CD4-positive, CD25-positive, alpha-beta regulatory T cell (primary cell): ENCODE measurements around the gene RPL18A. TPM values are rescaled to one million over a fixed set of nuclear protein-coding genes. Genes with fewer than 3 reads are reported as not detected.
"Not testable (repeated sequence)": the region's sequence is repeated elsewhere in the genome, so short reads cannot be mapped to it uniquely, and the experiment has no call there.

Source experiments
- ATAC-seq, 2 donors: fragments of 150-1000 bp; cut with Tn5 transposase; one replicate each; pipeline ENCODE4 v1.10.0; 2021; ENCODE audit warnings: low read depth in 2 of 2, moderate number of reproducible peaks in 2 of 2, moderate library complexity in 1 of 2
- DNase-seq, 3 donors: peaks; one replicate each; pipeline versions ENCODE4 v3.0.0 to v3.0.0-alpha.2; 2012 to 2022; ENCODE audit warnings: mixed read lengths in 1 of 3
- H3K27ac ChIP-seq: one replicate; pipeline ENCODE4 v1.7.0; 2013; ENCODE audit warnings: mild to moderate bottlenecking, low read length; ENCODE audit not compliant: insufficient read depth, poor library complexity, severe bottlenecking
- H3K27me3 ChIP-seq: one replicate; pipeline ENCODE4 v1.7.0; 2013; ENCODE audit warnings: low read length; ENCODE audit not compliant: control insufficient read depth, insufficient read depth
- H3K36me3 ChIP-seq: one replicate; pipeline ENCODE4 v1.7.0; 2013; ENCODE audit warnings: mild to moderate bottlenecking, low read length, moderate library complexity; ENCODE audit not compliant: control insufficient read depth, insufficient read depth
- H3K4me1 ChIP-seq: 2 replicates; pipeline ENCODE4 v1.7.0; 2013; ENCODE audit warnings: mild to moderate bottlenecking, low read length; ENCODE audit not compliant: insufficient read depth, control insufficient read depth, poor library complexity, severe bottlenecking
- H3K4me3 ChIP-seq: one replicate; pipeline ENCODE4 v1.7.0; 2013; ENCODE audit warnings: low read depth, mild to moderate bottlenecking, low read length, moderate library complexity
- H3K9me3 ChIP-seq, 2 experiments: 1 replicate in 1 of 2; 2 replicates in 1 of 2; pipeline ENCODE4 v1.7.0; 2013; ENCODE audit warnings: low read length in 2 of 2, mild to moderate bottlenecking in 1 of 2, moderate library complexity in 1 of 2; ENCODE audit not compliant: control insufficient read depth in 2 of 2
- H3K27ac Mint-ChIP-seq, 3 donors: one replicate each; pipeline ENCODE4 v1.8.0; 2020 to 2022; ENCODE audit warnings: mild to moderate bottlenecking in 3 of 3, mixed read lengths in 3 of 3, moderate library complexity in 2 of 3
- H3K27me3 Mint-ChIP-seq: one replicate; pipeline ENCODE4 v1.8.0; 2022; ENCODE audit warnings: mild to moderate bottlenecking, mixed read lengths
- H3K36me3 Mint-ChIP-seq: one replicate; pipeline ENCODE4 v1.8.0; 2020; ENCODE audit warnings: mixed read lengths
- H3K4me1 Mint-ChIP-seq, 4 donors: one replicate each; pipeline ENCODE4 v1.8.0; 2020 to 2022; ENCODE audit warnings: mixed read lengths in 4 of 4, mild to moderate bottlenecking in 1 of 4
- H3K4me3 Mint-ChIP-seq, 4 donors: one replicate each; pipeline ENCODE4 v1.8.0; 2020 to 2022; ENCODE audit warnings: mild to moderate bottlenecking in 4 of 4, mixed read lengths in 4 of 4, moderate library complexity in 3 of 4
- H3K9me3 Mint-ChIP-seq, 7 donors: one replicate each; pipeline ENCODE4 v1.8.0; 2020 to 2022; ENCODE audit warnings: mixed read lengths in 7 of 7, mild to moderate bottlenecking in 3 of 7, moderate library complexity in 2 of 7
- polyA plus RNA-seq, 4 donors: library from polyadenylated mRNA; unstranded; fragments of 300-500 nt; fragmentation: Illumina TruSeq; gene quantifications; one replicate each; pipeline ENCODE4 v1.2.3, GENCODE V29; 2021
- total RNA-seq: library from RNA; stranded (reverse); gene quantifications from one replicate; pipeline ENCODE4 v1.2.3, GENCODE V29; 2022

Gene RPL18A
- total and polyA plus RNA-seq, 5 donors from 2014 or later = 2,143 to 4,374 (median 3,137) TPM

DNA sequence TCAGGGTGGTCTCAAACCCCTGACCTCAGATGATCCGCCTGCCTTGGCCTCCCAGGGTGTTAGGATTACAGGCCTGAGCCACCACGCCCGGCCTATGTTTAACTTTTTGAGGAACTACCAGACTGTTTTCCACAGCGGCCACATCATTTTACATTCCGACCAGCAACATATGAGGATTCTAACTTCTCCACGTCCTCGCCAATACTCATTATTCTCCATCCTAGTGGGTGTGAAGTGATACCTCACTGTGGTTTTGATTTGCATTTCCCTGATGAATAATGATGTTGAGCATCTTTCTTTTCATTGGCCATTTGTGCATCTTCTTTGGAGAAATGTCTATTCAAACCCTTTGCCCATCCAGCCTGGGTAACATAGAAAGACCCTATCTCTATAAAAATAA is 26.8 kb downstream of the RPL18A start:
- Mint-ChIP-seq H3K27ac (no peak overlapping the region), H3K36me3 (peaks cover 11% of the 10 kb centered on the region), H3K4me3 (no peak overlapping the region), H3K27me3 (no peaks in the 10 kb centered on the region), H3K9me3 (peaks cover 0 to 1% (median 0%) of the 10 kb centered on the region in 7 donors), H3K4me1 (no peaks in the 10 kb centered on the region)
- H3K4me1 ChIP-seq = no peaks in the 10 kb centered on the region
- no peaks in the 10 kb centered on the region for H3K36me3 ChIP-seq
- no peaks in the 10 kb centered on the region for H3K27me3 ChIP-seq
- H3K9me3 ChIP-seq = no peaks in the 10 kb centered on the region
- ATAC-seq (no peak), DNase-seq (no peak)
- no peak overlapping the region for H3K4me3 ChIP-seq
- H3K27ac ChIP-seq = no peak overlapping the region

GRCh38 chr19:17887221-17887620 is 27.5 kb downstream of the RPL18A start:
- not testable (repeated sequence) for H3K36me3 ChIP-seq, DNase-seq, H3K4me1 Mint-ChIP-seq, H3K27me3 Mint-ChIP-seq, H3K9me3 Mint-ChIP-seq, H3K27ac ChIP-seq, H3K9me3 ChIP-seq, H3K4me1 ChIP-seq, H3K4me3 Mint-ChIP-seq, H3K27me3 ChIP-seq, H3K4me3 ChIP-seq, ATAC-seq, H3K27ac Mint-ChIP-seq
- peaks cover 11% of the 10 kb centered on the region for H3K36me3 Mint-ChIP-seq

GRCh38 chr19:17888260-17888659 is 28.6 kb downstream of the RPL18A start:
- Mint-ChIP-seq H3K4me1 (no peaks in the 10 kb centered on the region), H3K9me3 (peaks cover 0 to 1% (median 0%) of the 10 kb centered on the region in 7 donors), H3K27ac (no peak overlapping the region), H3K36me3 (peaks cover 11% of the 10 kb centered on the region), H3K4me3 (no peak overlapping the region), H3K27me3 (no peaks in the 10 kb centered on the region)
- Histone ChIP-seq H3K9me3 (no peaks in the 10 kb centered on the region), H3K27me3 (no peaks in the 10 kb centered on the region), H3K36me3 (no peaks in the 10 kb centered on the region), H3K4me1 (no peaks in the 10 kb centered on the region), H3K4me3 (no peak overlapping the region), H3K27ac (no peak overlapping the region)
- ATAC-seq (no peak), DNase-seq (no peak)

DNA sequence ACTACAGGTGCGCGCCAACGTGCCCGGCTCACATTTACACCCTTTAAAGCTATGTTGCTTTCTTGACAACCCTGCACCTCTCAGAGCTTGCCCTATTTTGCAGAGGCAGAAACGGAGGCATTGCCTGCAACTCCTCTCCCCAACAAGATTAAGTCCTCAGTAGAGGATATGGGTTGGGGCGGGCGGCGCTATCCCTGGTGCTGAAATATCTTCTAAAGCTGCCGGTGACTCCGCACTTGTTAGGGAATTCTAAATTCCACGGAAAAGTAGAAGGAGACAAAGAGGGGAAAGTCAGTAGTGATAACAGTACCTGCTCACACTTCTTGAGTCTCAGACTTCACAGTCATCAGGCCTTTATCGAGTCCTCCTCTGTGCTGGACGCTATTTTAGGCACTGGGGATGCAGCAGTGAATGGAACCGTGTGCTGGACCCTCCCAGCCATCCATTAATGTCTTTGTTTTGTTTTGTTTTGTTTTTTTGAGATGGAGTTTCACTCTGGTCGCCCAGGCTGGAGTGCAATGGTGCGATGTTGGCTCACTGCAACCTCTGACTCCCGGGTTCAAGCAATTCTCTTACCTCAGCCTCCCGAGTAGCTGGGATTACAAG is 30.0 kb downstream of the RPL18A start:
- no peak overlapping the region for H3K27ac ChIP-seq
- H3K4me3 ChIP-seq = no peak overlapping the region
- H3K4me3 Mint-ChIP-seq = no peak overlapping the region
- H3K27me3 Mint-ChIP-seq = no peaks in the 10 kb centered on the region
- H3K4me1 ChIP-seq = no peaks in the 10 kb centered on the region
- peaks cover 0 to 1% (median 0%) of the 10 kb centered on the region in 7 donors for H3K9me3 Mint-ChIP-seq
- DNase-seq (no peak), ATAC-seq (no peak)
- no peaks in the 10 kb centered on the region for H3K36me3 ChIP-seq
- no peaks in the 10 kb centered on the region for H3K27me3 ChIP-seq
- H3K36me3 Mint-ChIP-seq = peaks cover 11% of the 10 kb centered on the region
- no peaks in the 10 kb centered on the region for H3K4me1 Mint-ChIP-seq
- H3K9me3 ChIP-seq = no peaks in the 10 kb centered on the region
- no peak overlapping the region for H3K27ac Mint-ChIP-seq

DNA sequence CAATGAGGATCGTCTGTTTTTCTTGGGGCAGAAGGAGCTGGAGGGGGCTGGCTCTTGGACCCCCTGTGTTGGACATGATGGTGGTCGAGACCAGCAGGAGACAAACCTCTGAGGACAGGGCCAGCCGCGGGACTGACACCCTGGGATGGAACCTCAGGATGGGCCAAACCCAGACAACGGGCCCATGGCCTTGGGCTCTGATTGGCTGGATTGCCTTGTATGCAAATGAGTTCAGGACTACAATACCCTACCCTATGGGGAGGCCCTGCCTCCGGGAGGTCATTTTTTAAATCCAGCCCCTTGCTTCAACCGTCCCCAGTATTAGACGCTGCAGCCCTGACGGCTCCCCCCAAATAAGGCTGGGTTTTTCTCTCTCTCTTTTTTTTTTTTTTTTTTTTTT is 34.1 kb downstream of the RPL18A start:
- no peak for DNase-seq
- Mint-ChIP-seq H3K4me3 (no peak overlapping the region), H3K9me3 (no peaks in the 10 kb centered on the region), H3K4me1 (no peaks in the 10 kb centered on the region), H3K27me3 (peaks cover 5% of the 10 kb centered on the region), H3K36me3 (peaks cover 3% of the 10 kb centered on the region), H3K27ac (no peak overlapping the region)
- no peaks in the 10 kb centered on the region for H3K36me3 ChIP-seq
- H3K4me1 ChIP-seq = no peaks in the 10 kb centered on the region
- no peak overlapping the region for H3K27ac ChIP-seq
- H3K27me3 ChIP-seq = no peaks in the 10 kb centered on the region
- H3K9me3 ChIP-seq = no peaks in the 10 kb centered on the region
- no peak overlapping the region for H3K4me3 ChIP-seq
- no peak for ATAC-seq

GRCh38 chr19:17902701-17903100 is 43.0 kb downstream of the RPL18A start:
- no peaks in the 10 kb centered on the region for H3K4me1 ChIP-seq
- DNase-seq (no peak), ATAC-seq (no peak)
- H3K9me3 ChIP-seq = no peaks in the 10 kb centered on the region
- H3K27ac ChIP-seq = no peak overlapping the region
- no peak overlapping the region for H3K4me3 ChIP-seq
- Mint-ChIP-seq H3K4me3 (no peak overlapping the region), H3K9me3 (no peaks in the 10 kb centered on the region), H3K4me1 (no peaks in the 10 kb centered on the region), H3K36me3 (no peaks in the 10 kb centered on the region), H3K27ac (peak overlapping the region in 1 of 3 donors; percentile 82), H3K27me3 (peaks cover 29% of the 10 kb centered on the region)
- no peaks in the 10 kb centered on the region for H3K36me3 ChIP-seq
- no peaks in the 10 kb centered on the region for H3K27me3 ChIP-seq

DNA sequence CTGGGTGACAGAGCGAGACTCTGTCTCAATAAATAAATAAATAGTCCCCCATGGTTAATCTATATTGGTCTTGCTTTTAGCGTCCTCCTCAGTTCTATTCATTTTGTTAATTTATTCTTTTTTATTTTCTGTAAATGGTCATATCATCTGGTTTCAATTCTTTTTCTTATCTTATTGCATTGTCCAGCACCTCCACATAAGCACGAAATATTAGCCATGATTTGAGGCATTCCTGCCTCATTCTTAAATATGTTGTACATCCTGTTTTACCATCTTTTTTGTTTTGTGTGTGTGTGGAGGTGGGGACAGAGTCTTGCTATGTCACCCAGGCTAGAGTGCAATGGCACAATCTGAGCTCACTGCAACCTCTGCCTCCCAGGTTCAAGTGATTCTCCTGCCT is 48.5 kb downstream of the RPL18A start:
- Mint-ChIP-seq H3K36me3 (no peaks in the 10 kb centered on the region), H3K27ac (no peak overlapping the region), H3K9me3 (peaks cover 0 to 5% (median 0%) of the 10 kb centered on the region in 7 donors), H3K4me3 (peak overlapping the region in 1 of 4 donors; percentile 38), H3K27me3 (peaks cover 10% of the 10 kb centered on the region), H3K4me1 (no peaks in the 10 kb centered on the region)
- no peaks in the 10 kb centered on the region for H3K27me3 ChIP-seq
- no peaks in the 10 kb centered on the region for H3K36me3 ChIP-seq
- no peaks in the 10 kb centered on the region for H3K4me1 ChIP-seq
- ATAC-seq (no peak), DNase-seq (no peak)
- peaks cover 5 to 8% of the 10 kb centered on the region in 2 experiments for H3K9me3 ChIP-seq
- no peak overlapping the region for H3K4me3 ChIP-seq
- no peak overlapping the region for H3K27ac ChIP-seq

- no peak overlapping the region for H3K4me3 ChIP-seq
- H3K36me3 ChIP-seq = no peaks in the 10 kb centered on the region
- H3K9me3 ChIP-seq = peaks cover 8% of the 10 kb centered on the region in 2 experiments
- ATAC-seq (no peak), DNase-seq (no peak)
- Mint-ChIP-seq H3K27ac (no peak overlapping the region), H3K4me3 (no peak overlapping the region), H3K9me3 (peaks cover 0 to 14% (median 1%) of the 10 kb centered on the region in 7 donors), H3K36me3 (no peaks in the 10 kb centered on the region), H3K27me3 (peaks cover 5% of the 10 kb centered on the region), H3K4me1 (no peaks in the 10 kb centered on the region)
- no peaks in the 10 kb centered on the region for H3K27me3 ChIP-seq
- no peak overlapping the region for H3K27ac ChIP-seq
- H3K4me1 ChIP-seq = no peaks in the 10 kb centered on the region
Measured at GRCh38 chr19:17909003-17909732, 49.5 kb downstream of the RPL18A start.
